ENCODE data around the gene PANK4.
"Not testable (repeated sequence)": the region's sequence is repeated elsewhere in the genome, so short reads cannot be mapped to it uniquely, and the experiment has no call there.

The PANK4 gene

GRCh38 chr1:2525920-2526823 is at the start of gene PANK4:
PANK4 (minus strand) TSS chr1:2526596; CDS start chr1:2526587, 9 bp downstream.
- peak; percentile 82 to 98 for DNase-seq

- DNase-seq, result no peak
These were observed 48.0 kb upstream of the PANK4 start for GRCh38 chr1:2574350-2574749.

GRCh38 chr1:2573250-2573920 is 47.0 kb upstream of the PANK4 start:
- DNase-seq, result no peak

GRCh38 chr1:2571348-2571747 is 45.0 kb upstream of the PANK4 start:
- DNase-seq, result no peak

GRCh38 chr1:2570332-2570731 is 43.9 kb upstream of the PANK4 start:
- DNase-seq, result no peak

- DNase-seq, result not testable (repeated sequence)
These were observed 43.3 kb upstream of the PANK4 start for GRCh38 chr1:2569703-2570102.

- DNase-seq, result no peak
These were observed 42.7 kb upstream of the PANK4 start for GRCh38 chr1:2569060-2569459.

GRCh38 chr1:2568187-2568816 is 41.9 kb upstream of the PANK4 start:
- DNase-seq, result not testable (repeated sequence)

GRCh38 chr1:2567083-2567679 is 40.8 kb upstream of the PANK4 start:
- DNase-seq, result no peak

GRCh38 chr1:2566101-2567045 is 40.0 kb upstream of the PANK4 start:
- DNase-seq, result no peak

- no peak for DNase-seq
These were observed 38.5 kb upstream of the PANK4 start for GRCh38 chr1:2564815-2565374.

GRCh38 chr1:2564006-2564814 is 37.8 kb upstream of the PANK4 start:
- no peak for DNase-seq

GRCh38 chr1:2563205-2563604 is 36.8 kb upstream of the PANK4 start:
- DNase-seq, result no peak

- DNase-seq, result no peak
These were observed 35.8 kb upstream of the PANK4 start for GRCh38 chr1:2561898-2562895.

GRCh38 chr1:2561446-2561845 is 35.0 kb upstream of the PANK4 start:
- DNase-seq, result no peak

- DNase-seq, result no peak
These were observed 34.1 kb upstream of the PANK4 start for GRCh38 chr1:2560299-2561073.

- DNase-seq, result no peak
These were observed 33.3 kb upstream of the PANK4 start for GRCh38 chr1:2559509-2560298.

- no peak for DNase-seq
These were observed 32.5 kb upstream of the PANK4 start for GRCh38 chr1:2558861-2559260.

Data from NCI-H446 (cell line).